ENCODE measurements around the gene TMSB15B.
"Not testable (repeated sequence)": the region's sequence is repeated elsewhere in the genome, so short reads cannot be mapped to it uniquely, and the experiment has no call there.

Gene TMSB15B

GRCh38 chrX:103962411-103963278, at the start of gene TMSB15B:
Gene TMSB15B (plus strand): TSS chrX:103962627.
- not testable (repeated sequence) for DNase-seq

- DNase-seq = no peak
Observed at GRCh38 chrX:103913356-103914020, 48.9 kb upstream of the TMSB15B start.

DNA sequence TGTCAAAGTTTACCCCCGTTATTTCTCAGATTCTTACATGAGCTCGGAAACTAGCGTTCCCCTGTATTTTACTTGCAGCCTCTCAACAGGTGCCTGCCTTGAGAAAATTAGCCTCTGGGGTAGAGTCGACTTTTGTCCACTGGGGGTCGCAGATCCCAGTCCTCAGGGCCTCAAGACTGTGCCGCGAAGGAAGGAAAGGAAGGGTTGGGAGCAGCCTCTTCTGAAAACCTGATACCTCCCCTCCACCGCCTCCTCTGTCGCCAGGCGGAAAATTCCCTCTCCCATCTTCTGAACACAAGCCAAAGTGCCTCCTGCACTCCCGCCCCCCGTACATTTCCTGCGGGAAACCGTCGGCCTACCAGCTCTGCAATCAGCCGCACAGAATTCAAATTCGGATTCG, 44.4 kb upstream of the TMSB15B start:
- peak; percentile 66 for DNase-seq

- peak; percentile 48 for DNase-seq
Observed at GRCh38 chrX:103918571-103919269, 43.7 kb upstream of the TMSB15B start.

DNA sequence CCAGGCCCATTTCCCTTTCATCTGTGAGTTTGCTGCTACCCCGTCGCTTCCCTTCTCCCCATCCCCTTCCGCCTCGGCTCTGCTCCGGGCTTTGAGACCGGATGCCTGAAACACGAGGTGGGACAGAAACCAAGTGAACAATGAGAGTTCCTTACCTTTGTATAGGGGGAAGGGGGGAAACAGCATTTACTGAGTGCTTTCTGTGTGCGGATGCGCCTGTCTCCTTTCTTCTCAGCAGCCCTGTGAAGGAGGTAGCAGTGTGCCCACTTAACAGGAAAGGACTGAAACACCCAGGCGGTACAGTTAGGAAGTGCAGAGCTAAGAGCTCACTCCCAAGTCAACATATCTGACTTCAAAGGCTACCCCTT, 43.2 kb upstream of the TMSB15B start:
- DNase-seq = peak; percentile 48

GRCh38 chrX:103920515-103920914, 41.9 kb upstream of the TMSB15B start:
- peak; percentile 2 for DNase-seq

DNA sequence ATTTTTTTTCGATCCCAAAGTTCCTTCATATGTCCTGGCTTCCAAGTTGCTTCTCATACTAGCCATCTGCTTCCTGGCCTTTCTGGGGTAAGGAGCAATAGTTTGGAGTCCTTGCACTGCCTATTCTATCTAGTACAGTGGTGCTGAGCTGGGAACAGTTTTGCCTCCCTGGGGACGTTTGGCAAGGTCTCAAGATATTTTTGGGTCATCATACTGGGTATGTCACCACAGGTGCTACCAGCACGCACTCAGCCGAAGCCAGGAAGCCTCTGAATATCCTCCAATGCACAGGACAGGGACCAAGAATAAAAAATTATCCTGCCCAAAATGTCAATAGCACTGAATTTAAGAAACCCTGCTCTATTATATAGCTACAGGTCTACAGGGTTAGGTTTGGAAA, 35.4 kb upstream of the TMSB15B start:
- DNase-seq = no peak

DNA sequence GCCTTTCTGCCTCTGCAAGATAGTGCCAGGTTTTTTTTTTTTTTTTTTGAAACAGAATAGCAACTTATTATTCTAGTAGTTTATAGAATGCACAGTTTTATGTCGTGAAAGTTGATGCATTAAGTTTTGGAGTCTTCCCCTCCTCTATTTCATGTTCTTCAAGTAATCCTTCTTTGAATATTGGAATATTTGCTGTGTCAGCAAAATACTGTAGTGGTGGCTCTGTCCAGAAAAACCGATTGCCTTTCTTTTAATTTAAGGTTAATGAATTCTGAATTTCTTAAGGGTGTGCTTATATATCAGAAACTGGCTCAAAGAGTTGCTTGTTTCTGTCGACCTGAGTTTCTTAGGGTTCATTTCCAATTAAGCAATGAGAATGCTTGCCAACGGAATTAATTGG, 34.8 kb upstream of the TMSB15B start:
- DNase-seq = no peak

DNA sequence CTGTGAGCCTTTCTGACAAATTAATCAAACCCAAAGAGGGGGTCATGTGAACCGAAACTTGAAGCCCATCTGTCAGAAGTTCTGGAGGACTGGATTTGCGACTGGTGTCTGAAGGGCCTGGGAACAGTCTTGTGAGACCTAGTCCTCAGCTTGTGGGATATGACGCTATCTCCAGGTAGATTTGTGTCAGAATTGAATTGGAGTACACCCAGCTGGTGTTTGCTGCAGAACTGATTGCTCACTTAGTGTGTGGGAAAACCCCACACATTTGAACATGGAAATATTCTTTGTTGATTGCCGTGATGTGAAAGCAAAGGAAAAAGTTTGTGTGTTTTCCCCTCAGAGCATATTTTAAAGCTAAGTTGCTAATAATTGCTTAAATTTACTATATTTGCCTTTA, 30.3 kb upstream of the TMSB15B start:
- DNase-seq = no peak

DNA sequence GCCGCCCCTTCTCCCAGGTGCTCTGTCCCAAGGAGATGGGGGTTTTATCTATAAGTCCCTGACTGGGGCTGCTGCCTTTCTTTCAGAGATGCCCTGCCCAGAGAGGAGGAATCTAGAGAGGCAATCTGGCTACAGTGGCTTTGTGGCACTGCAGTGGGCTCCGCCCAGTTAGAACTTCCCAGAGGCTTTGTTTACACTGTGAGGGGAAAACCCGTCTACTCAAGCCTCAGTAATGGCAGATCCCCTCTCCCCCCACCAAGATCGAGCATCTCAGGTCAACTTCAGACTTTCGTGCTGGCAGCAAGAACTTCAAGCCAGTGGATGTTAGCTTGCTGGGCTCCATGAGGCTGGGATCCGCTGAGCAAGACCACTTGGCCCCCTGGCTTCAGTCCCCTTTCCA, 22.2 kb upstream of the TMSB15B start:
- DNase-seq = not testable (repeated sequence)

DNA sequence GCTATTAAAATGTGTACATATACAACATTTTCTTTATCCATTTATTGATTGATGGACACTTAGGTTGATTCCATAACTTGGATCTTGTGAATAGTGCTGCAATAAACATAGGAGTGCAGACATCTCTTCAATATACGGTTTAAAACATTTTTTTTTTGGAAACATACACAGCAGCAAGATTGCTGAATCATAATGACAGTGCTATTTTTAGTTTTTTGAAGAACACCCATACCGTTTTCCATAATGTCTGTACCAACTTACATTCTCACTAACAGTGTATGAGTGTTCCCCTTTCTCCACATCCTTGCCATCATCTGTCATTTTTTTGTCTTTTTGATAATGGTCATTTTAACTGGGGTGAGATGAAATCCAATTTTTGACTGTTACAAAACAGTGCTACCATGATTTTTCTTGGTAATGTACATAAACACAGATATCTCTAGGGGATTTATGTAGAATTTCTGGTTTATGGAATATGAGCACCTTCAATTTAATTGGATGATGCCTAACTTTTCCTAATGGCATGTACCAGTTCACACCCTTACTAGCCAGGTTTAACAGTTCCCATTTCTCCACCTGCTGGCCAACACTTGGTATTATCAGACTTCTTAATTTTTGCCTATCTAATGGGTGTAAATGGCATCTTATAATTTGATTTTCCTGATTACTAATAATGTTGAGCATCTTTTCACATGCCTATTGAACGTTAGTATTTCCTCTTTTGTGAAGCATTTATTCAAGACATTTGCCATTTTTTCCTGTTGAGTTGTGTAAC, 21.0 kb upstream of the TMSB15B start:
- peak; percentile 1 for DNase-seq

- no peak for DNase-seq
Observed at GRCh38 chrX:103949506-103949905, 12.9 kb upstream of the TMSB15B start.

DNA sequence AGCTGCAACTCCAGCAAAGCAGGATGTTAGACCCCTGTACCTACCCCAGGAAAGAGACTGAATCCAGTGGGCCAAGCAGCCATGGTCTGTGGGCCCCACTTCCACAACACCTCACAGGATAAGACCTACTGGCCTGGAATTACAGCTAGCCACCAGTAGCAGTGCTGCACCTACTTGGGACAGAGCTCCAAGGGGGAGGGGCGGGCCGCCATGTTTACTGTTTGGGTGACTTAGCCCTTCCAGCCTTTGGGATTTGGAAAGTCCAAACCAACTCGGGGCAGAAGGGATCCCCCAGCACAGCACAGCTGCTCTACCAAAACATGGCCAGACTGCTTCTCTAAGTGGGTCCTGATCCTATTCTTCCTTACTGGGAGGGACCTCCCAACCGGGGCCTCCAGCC, 9.1 kb upstream of the TMSB15B start:
- no peak for DNase-seq

DNA sequence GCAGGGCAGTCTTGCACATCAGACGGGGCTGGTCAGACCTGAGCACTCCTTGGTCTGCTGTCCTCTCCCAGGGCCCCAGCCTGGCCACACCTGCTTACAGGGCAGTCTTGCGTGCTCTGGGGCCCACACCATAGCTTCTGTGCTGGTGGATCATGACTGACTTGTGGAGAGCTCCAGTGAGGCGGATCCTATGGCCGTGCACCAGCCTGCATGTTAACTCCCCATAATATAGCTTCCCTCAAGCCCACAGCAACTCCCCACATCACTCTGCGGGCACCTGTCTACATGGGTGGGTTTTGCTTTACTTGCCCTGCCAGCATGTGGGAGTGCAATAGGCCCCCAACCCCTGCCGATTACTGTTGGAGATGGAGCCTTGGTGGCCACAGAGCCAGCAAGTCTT, 8.2 kb upstream of the TMSB15B start:
- no peak for DNase-seq

- DNase-seq = not testable (repeated sequence)
Observed at GRCh38 chrX:103960599-103960998, 1.8 kb upstream of the TMSB15B start.

DNA sequence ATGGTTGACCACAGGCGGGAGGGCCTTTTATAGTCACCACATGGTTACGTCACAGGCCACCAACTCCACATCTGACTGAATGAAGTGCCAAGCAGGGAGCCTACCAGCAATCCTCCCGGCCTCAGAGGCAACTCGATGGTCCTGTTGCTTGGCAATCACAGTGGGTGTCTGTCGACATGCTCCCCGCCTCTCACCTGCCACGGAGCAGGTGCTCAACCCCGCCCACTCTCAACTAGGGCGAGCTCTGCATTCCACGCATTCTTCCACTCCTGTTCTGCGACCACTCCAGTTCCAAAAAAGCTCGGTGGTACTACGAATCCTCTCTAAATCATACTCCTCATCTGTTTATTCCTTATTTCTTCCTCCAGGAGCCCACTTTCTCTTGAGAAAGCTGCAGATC, 21.1 kb downstream of the TMSB15B start:
- not testable (repeated sequence) for DNase-seq

DNA sequence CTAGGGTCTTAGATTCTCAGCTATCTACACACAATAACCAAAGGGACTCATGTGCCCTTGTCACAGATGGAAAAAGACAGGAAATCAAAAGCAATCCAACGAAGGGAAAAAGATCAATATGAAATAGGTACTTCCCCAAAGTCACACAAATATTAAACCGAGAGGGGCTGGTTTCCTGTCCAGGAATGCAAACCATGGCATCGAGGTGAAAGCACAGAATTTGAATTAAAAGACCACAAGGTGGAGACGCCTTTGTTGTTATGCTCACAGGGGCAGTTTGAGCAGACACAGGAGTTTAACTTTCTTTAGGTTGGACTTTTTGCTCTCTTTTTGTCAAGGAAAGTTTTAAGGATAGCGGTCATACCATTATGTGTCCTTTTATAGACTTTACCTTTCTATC, 36.8 kb downstream of the TMSB15B start:
- DNase-seq = no peak

DNA sequence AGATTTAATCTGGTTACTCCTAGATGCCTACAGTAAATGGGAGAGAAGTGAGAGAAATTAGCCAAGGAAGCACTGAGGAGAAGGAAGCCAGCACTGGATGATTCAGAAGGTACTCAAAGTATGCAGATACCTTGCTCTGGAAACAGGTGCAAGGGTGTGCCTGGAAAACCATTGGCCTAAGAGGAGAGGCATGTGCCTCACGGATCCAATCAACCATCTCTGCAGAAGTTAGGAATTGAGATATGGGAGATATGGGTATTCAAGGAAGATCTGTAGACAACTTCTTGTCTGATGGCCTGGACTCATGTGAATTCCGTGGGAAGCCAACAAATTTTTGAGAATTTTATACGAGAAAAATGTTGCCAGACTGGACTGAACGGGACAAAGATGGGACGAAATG, 46.4 kb downstream of the TMSB15B start:
- no peak for DNase-seq

DNA sequence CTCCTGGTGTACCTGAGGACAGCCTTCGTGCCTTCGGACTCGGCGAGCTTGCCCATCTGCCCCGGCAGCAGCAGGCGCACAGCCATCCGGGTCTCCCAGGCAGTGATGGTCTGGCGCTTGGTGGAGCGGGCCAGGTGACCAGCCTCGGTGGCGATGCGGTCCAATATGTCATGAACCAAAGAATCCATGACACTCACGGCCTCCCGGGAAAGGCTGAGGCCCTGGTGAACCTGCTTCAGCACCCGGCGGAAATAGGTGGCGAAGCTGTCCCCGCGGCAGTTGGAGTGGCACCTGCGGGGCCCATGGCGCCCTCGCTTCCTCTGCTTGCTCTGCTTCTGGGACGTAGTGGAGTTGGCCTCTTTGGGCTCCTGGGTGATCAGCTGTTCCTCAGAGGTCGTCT, 50.7 kb downstream of the TMSB15B start:
- DNase-seq = no peak

GRCh38 chrX:104013606-104014005, 51.2 kb downstream of the TMSB15B start, which contains the start of gene H2BW1:
Gene H2BW1 (minus strand): TSS chrX:104013708. CDS start chrX:104013576, 132 bp downstream.
- no peak for DNase-seq

DNA sequence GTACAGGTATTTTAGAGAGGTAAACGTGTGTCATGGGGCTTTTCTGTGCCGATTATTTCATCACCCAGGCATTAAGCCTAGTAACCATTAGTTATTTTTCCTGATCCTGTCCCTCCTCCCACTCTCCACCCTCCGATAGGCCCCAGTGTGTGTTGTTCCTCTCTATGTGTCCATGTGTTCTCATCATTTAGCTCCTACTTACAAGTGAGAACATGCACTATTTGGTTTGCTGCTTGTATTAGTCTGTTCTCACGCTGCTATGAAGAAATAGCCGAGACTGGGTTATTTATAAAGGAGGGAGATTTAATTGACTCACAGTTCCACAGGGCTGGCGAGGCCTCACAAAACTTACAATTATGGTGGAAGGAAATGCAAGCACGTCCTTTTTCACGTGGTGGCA, 53.1 kb downstream of the TMSB15B start:
- DNase-seq = not testable (repeated sequence)

Measured in DMS79 treated with DMSO at 0.1 percent for 48 hours (cell line).